Mesendoderm (in vitro differentiated cells): ENCODE measurements around the gene GRM6.
A peak's percentile ranks its signal among the peaks of the same experiment; 100 is the strongest.

Experiments
- DNase-seq: peaks from one replicate; pipeline ENCODE4 v3.0.0; 2013
- H2AK5ac ChIP-seq: 2 replicates; pipeline ENCODE4 v1.6.1; 2013; ENCODE audit warnings: low read length, inconsistent platforms
- H2BK120ac ChIP-seq: 2 replicates; pipeline ENCODE4 v1.6.1; 2013; ENCODE audit warnings: low read depth, mild to moderate bottlenecking, low read length, moderate library complexity, mixed read lengths
- H2BK15ac ChIP-seq: replicated peaks from 2 replicates; pipeline ENCODE4 v1.6.1; 2013; ENCODE audit warnings: low read depth, mild to moderate bottlenecking, moderate library complexity
- H2BK5ac ChIP-seq: 2 replicates; pipeline ENCODE4 v1.6.1; 2013; ENCODE audit warnings: low read length, inconsistent platforms
- H3K18ac ChIP-seq: 2 replicates; pipeline ENCODE4 v1.6.1; 2013; ENCODE audit warnings: mild to moderate bottlenecking, low read length, mixed read lengths
- H3K23ac ChIP-seq: one replicate; pipeline ENCODE4 v1.6.1; 2013; ENCODE audit warnings: low read length
- H3K27ac ChIP-seq: 2 replicates; pipeline ENCODE4 v1.5.1; 2013; ENCODE audit warnings: low read depth, mild to moderate bottlenecking, inconsistent platforms, low read length, moderate library complexity
- H3K27me3 ChIP-seq: 2 replicates; pipeline ENCODE4 v1.6.1; 2013; ENCODE audit warnings: low read length, control low read depth, mild to moderate bottlenecking, inconsistent platforms; ENCODE audit not compliant: insufficient read depth, poor library complexity
- H3K36me3 ChIP-seq: 2 replicates; pipeline ENCODE4 v1.6.1; 2013; ENCODE audit warnings: low read length, inconsistent platforms; ENCODE audit not compliant: control insufficient read depth, insufficient read depth
- H3K4ac ChIP-seq: one replicate; pipeline ENCODE4 v1.6.1; 2013; ENCODE audit warnings: low read depth, mild to moderate bottlenecking, low read length, moderate library complexity
- H3K4me1 ChIP-seq: 2 replicates; pipeline ENCODE4 v1.6.1; 2013; ENCODE audit warnings: low read depth, low read length, inconsistent platforms; ENCODE audit not compliant: control insufficient read depth
- H3K4me2 ChIP-seq: 2 replicates; pipeline ENCODE4 v1.6.1; 2013; ENCODE audit warnings: low read length
- H3K4me3 ChIP-seq: 2 replicates; pipeline ENCODE4 v1.5.1; 2013; ENCODE audit warnings: mild to moderate bottlenecking, low read length
- H3K56ac ChIP-seq: one replicate; pipeline ENCODE4 v1.6.1; 2013; ENCODE audit warnings: low read length
- H3K79me1 ChIP-seq: 2 replicates; pipeline ENCODE4 v1.6.1; 2013; ENCODE audit warnings: low read length, inconsistent platforms
- H3K79me2 ChIP-seq: 2 replicates; pipeline ENCODE4 v1.6.1; 2013; ENCODE audit warnings: mild to moderate bottlenecking, low read length; ENCODE audit not compliant: control insufficient read depth, insufficient read depth
- H3K9ac ChIP-seq: 2 replicates; pipeline ENCODE4 v1.6.1; 2013; ENCODE audit warnings: low read length, inconsistent platforms
- H4K5ac ChIP-seq: one replicate; pipeline ENCODE4 v1.6.1; 2013; ENCODE audit warnings: low read length
- H4K8ac ChIP-seq: one replicate; pipeline ENCODE4 v1.6.1; 2013; ENCODE audit warnings: low read depth, mild to moderate bottlenecking, control low read depth, low read length, moderate library complexity
- WGBS: extraction: QIAGEN DNeasy Blood & Tissue Kit; methylation state at CpG from one replicate; pipeline ENCODE4 v1.1.7; 2013; ENCODE audit warnings: low lambda C conversion rate, missing lambda C conversion rate; ENCODE audit not compliant: insufficient coverage; ENCODE audit errors: extremely low coverage; 5-methylcytosine and 5-hydroxymethylcytosine counted together

GRM6 gene

GRCh38 chr5:178981381-178981780 lies 13.7 kb downstream of the GRM6 start:
- H3K56ac ChIP-seq = no peak overlapping the region
- H3K79me2 ChIP-seq = no peaks in the 10 kb centered on the region
- no peaks in the 10 kb centered on the region for H3K4me1 ChIP-seq
- no peak overlapping the region for H3K4me2 ChIP-seq
- H2AK5ac ChIP-seq = no peak overlapping the region
- H2BK120ac ChIP-seq = no peak overlapping the region
- H3K79me1 ChIP-seq = no peaks in the 10 kb centered on the region
- no peak for DNase-seq
- no peak overlapping the region for H3K27ac ChIP-seq
- H4K5ac ChIP-seq = no peak overlapping the region
- no peak overlapping the region for H3K18ac ChIP-seq
- H2BK15ac ChIP-seq = no peak overlapping the region
- no peak overlapping the region for H3K23ac ChIP-seq
- H3K4me3 ChIP-seq = no peak overlapping the region
- H3K36me3 ChIP-seq = no peaks in the 10 kb centered on the region
- no peak overlapping the region for H3K9ac ChIP-seq
- no peak overlapping the region for H4K8ac ChIP-seq
- no CpG with 5 or more reads among the region's 15 CpGs for whole genome bisulfite sequencing
- H3K4ac ChIP-seq = no peak overlapping the region
- H3K27me3 ChIP-seq = no peaks in the 10 kb centered on the region
- no peak overlapping the region for H2BK5ac ChIP-seq

GRCh38 chr5:178965465-178966055 lies 29.6 kb downstream of the GRM6 start:
- no peak overlapping the region for H3K4me3 ChIP-seq
- no peaks in the 10 kb centered on the region for H3K4me1 ChIP-seq
- no peak overlapping the region for H3K27ac ChIP-seq
- no peak overlapping the region for H3K23ac ChIP-seq
- H3K79me2 ChIP-seq = no peaks in the 10 kb centered on the region
- no peak overlapping the region for H3K18ac ChIP-seq
- no peaks in the 10 kb centered on the region for H3K27me3 ChIP-seq
- no peaks in the 10 kb centered on the region for H3K36me3 ChIP-seq
- H3K4me2 ChIP-seq = no peak overlapping the region
- no peaks in the 10 kb centered on the region for H3K79me1 ChIP-seq
- H4K8ac ChIP-seq = no peak overlapping the region
- H2BK120ac ChIP-seq = no peak overlapping the region
- H3K4ac ChIP-seq = no peak overlapping the region
- no peak overlapping the region for H3K9ac ChIP-seq
- no peak overlapping the region for H2BK15ac ChIP-seq
- WGBS = no CpG with 5 or more reads among the region's 5 CpGs
- no peak overlapping the region for H4K5ac ChIP-seq
- H2BK5ac ChIP-seq = no peak overlapping the region
- no peak overlapping the region for H3K56ac ChIP-seq
- H2AK5ac ChIP-seq = no peak overlapping the region
- peak; percentile 1 for DNase-seq

GRCh38 chr5:178941361-178941760 lies 53.8 kb downstream of the GRM6 start:
- no peak overlapping the region for H4K8ac ChIP-seq
- no peak overlapping the region for H2BK5ac ChIP-seq
- no peak overlapping the region for H4K5ac ChIP-seq
- WGBS = no CpG with 5 or more reads among the region's 23 CpGs
- no peaks in the 10 kb centered on the region for H3K36me3 ChIP-seq
- peak overlapping the region; percentile 16 for H3K4me2 ChIP-seq
- no peak for DNase-seq
- H2BK120ac ChIP-seq = no peak overlapping the region
- H3K56ac ChIP-seq = peak overlapping the region; percentile 78
- peak overlapping the region; percentile 68 for H3K9ac ChIP-seq
- H2BK15ac ChIP-seq = no peak overlapping the region
- no peaks in the 10 kb centered on the region for H3K4me1 ChIP-seq
- H3K27ac ChIP-seq = no peak overlapping the region
- H2AK5ac ChIP-seq = no peak overlapping the region
- no peak overlapping the region for H3K18ac ChIP-seq
- no peak overlapping the region for H3K23ac ChIP-seq
- no peaks in the 10 kb centered on the region for H3K79me2 ChIP-seq
- peak overlapping the region; percentile 16 for H3K4me3 ChIP-seq
- H3K4ac ChIP-seq = peak overlapping the region; percentile 38
- no peaks in the 10 kb centered on the region for H3K27me3 ChIP-seq
- H3K79me1 ChIP-seq = no peaks in the 10 kb centered on the region

GRCh38 chr5:178940569-178941360 lies 54.4 kb downstream of the GRM6 start, which contains the start of gene ZNF454:
Gene ZNF454, plus strand, starts transcription at chr5:178941198. Its CDS starts 1,594 bp downstream, at chr5:178942792.
- no CpG with 5 or more reads among the region's 69 CpGs for WGBS
- no peak within 1 kb of the TSS for H4K8ac ChIP-seq
- H3K27me3 ChIP-seq = no peaks in the 10 kb centered on the region
- no peaks in the 10 kb centered on the region for H3K4me1 ChIP-seq
- no peak within 1 kb of the TSS for H2AK5ac ChIP-seq
- no peaks in the 10 kb centered on the region for H3K36me3 ChIP-seq
- peak within 1 kb of the TSS; percentile 74 for H3K9ac ChIP-seq
- peak within 1 kb of the TSS; percentile 86 for H3K56ac ChIP-seq
- H2BK5ac ChIP-seq = no peak within 1 kb of the TSS
- peak; percentile 97 for DNase-seq
- H2BK15ac ChIP-seq = no peak within 1 kb of the TSS
- H4K5ac ChIP-seq = no peak within 1 kb of the TSS
- H2BK120ac ChIP-seq = no peak within 1 kb of the TSS
- H3K27ac ChIP-seq = no peak within 1 kb of the TSS
- H3K18ac ChIP-seq = no peak within 1 kb of the TSS
- H3K79me2 ChIP-seq = no peaks in the 10 kb centered on the region
- H3K79me1 ChIP-seq = no peaks in the 10 kb centered on the region
- H3K23ac ChIP-seq = no peak within 1 kb of the TSS
- H3K4me2 ChIP-seq = peak within 1 kb of the TSS; percentile 33
- H3K4ac ChIP-seq = peak within 1 kb of the TSS; percentile 38
- peak within 1 kb of the TSS; percentile 74 for H3K4me3 ChIP-seq

GRCh38 chr5:178931846-178932760 lies 63.0 kb downstream of the GRM6 start:
- H3K4ac ChIP-seq = no peak overlapping the region
- no peak overlapping the region for H3K56ac ChIP-seq
- peak; percentile 6 for DNase-seq
- no peak overlapping the region for H4K8ac ChIP-seq
- no peak overlapping the region for H3K27ac ChIP-seq
- H3K23ac ChIP-seq = no peak overlapping the region
- H2BK120ac ChIP-seq = no peak overlapping the region
- H3K18ac ChIP-seq = no peak overlapping the region
- no peaks in the 10 kb centered on the region for H3K36me3 ChIP-seq
- peak overlapping the region; percentile 24 for H3K4me3 ChIP-seq
- H3K79me2 ChIP-seq = no peaks in the 10 kb centered on the region
- no peak overlapping the region for H3K9ac ChIP-seq
- H2BK15ac ChIP-seq = no peak overlapping the region
- no peaks in the 10 kb centered on the region for H3K79me1 ChIP-seq
- H3K4me1 ChIP-seq = no peaks in the 10 kb centered on the region
- no peak overlapping the region for H2AK5ac ChIP-seq
- no peak overlapping the region for H4K5ac ChIP-seq
- no CpG with 5 or more reads among the region's 11 CpGs for WGBS
- H3K27me3 ChIP-seq = no peaks in the 10 kb centered on the region
- H3K4me2 ChIP-seq = no peak overlapping the region
- no peak overlapping the region for H2BK5ac ChIP-seq
